Measurements from ENCODE around the gene CFAP100.

DNA sequence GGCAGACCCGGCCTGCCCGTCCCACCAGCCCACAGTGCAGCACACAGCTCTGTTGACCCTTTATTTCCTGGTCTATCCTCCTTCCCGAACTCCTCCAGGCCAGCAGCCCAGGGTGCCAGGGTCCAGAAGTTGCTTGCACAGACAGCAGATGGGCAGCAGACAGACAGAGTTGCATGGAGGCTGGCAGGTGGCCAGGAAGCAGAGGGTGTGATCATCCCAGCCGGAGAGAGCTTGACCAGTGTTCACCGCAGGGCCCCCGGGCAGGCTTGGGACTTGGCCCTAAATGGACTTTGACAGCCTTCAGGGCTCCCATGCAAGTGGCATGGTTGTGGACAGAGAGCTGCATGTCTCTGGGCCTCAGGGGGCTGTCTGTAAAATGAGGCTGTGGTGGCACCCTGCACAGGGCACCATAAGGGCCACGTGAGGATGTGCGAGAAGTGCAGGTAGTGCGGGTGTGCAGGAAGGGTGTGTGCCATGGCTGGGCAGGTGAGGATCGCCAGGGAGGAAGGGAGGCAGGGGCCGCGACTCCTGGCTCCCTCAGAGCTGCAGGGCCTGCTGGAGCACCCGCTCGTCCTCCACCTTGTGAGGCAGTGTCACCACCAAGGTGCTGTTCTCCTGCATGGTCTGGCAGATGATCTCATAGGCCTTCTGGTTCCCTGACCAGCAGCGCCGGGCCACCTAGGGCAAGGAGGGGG, 87.2 kb downstream of the CFAP100 start:
- TF ChIP-seq POLR2A (IDR thresholded peaks at IDR 0.05) (no peak), POLR2AphosphoS5 (IDR thresholded peaks at IDR 0.05) (no peak)
- TF ChIP-seq, protein P1, sequence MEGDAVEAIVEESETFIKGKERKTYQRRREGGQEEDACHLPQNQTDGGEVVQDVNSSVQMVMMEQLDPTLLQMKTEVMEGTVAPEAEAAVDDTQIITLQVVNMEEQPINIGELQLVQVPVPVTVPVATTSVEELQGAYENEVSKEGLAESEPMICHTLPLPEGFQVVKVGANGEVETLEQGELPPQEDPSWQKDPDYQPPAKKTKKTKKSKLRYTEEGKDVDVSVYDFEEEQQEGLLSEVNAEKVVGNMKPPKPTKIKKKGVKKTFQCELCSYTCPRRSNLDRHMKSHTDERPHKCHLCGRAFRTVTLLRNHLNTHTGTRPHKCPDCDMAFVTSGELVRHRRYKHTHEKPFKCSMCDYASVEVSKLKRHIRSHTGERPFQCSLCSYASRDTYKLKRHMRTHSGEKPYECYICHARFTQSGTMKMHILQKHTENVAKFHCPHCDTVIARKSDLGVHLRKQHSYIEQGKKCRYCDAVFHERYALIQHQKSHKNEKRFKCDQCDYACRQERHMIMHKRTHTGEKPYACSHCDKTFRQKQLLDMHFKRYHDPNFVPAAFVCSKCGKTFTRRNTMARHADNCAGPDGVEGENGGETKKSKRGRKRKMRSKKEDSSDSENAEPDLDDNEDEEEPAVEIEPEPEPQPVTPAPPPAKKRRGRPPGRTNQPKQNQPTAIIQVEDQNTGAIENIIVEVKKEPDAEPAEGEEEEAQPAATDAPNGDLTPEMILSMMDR (IDR thresholded peaks at IDR 0.05 in 8 of 11, conservative IDR thresholded peaks at IDR 0.05 in 3 of 11) = no peak
